Breast epithelium (tissue), 4 donors: ENCODE data around the gene MEOX1. TPM values are rescaled to one million over a fixed set of nuclear protein-coding genes. Genes with fewer than 3 reads are reported as not detected.

Source experiments
- DNase-seq, 2 donors: peaks; one replicate each; pipeline ENCODE4 v3.0.0-alpha.2; 2019; ENCODE audit warnings: low spot score in 2 of 2
- H3K27ac ChIP-seq, 2 donors: fragments of 200-600 bp; sonication (generic) in 1 of 2; one replicate each; pipeline ENCODE4 v1.5.1; 2016 to 2019; ENCODE audit warnings: mild to moderate bottlenecking in 1 of 2
- H3K27me3 ChIP-seq, 2 donors: fragments of 200-600 bp; sonication (generic) in 1 of 2; one replicate each; pipeline versions ENCODE4 v1.5.1 to v1.6.0; 2017 to 2019; ENCODE audit warnings: control low read depth in 1 of 2, mild to moderate bottlenecking in 1 of 2
- H3K36me3 ChIP-seq: fragments of 200-600 bp; one replicate; pipeline ENCODE4 v1.5.1; 2019
- H3K4me1 ChIP-seq, 2 donors: fragments of 200-600 bp; sonication (generic); one replicate each; pipeline ENCODE4 v1.5.1; 2016 to 2019; ENCODE audit warnings: control low read depth in 1 of 2
- H3K4me3 ChIP-seq, 3 donors: fragments of 200-600 bp; sonication (generic); 1 replicate in 2 of 3; 2 replicates in 1 of 3; pipeline ENCODE4 v1.5.1; 2016 to 2019; ENCODE audit warnings: mild to moderate bottlenecking in 3 of 3, moderate library complexity in 2 of 3
- H3K9me3 ChIP-seq, 2 donors: fragments of 200-600 bp; sonication (generic) in 1 of 2; one replicate each; pipeline ENCODE4 v1.5.1; 2016 to 2019; ENCODE audit warnings: control low read depth in 1 of 2
- POLR2A ChIP-seq: fragments of 450-650 bp; IDR thresholded peaks from one replicate; pipeline ENCODE4 v1.6.1; 2016; ENCODE audit warnings: antibody characterized with exemption, mild to moderate bottlenecking, moderate library complexity
- POLR2AphosphoS5 ChIP-seq, 3 donors: sonication (generic); formaldehyde crosslinking; IDR thresholded peaks; one replicate each; pipeline ENCODE4 v1.6.1; 2017; ENCODE audit warnings: antibody characterized with exemption in 3 of 3
- intact Hi-C: fragments of 100-400 bp; cut with DNase I; formaldehyde crosslinking; loops from one replicate; pipeline ENCODE4 v1.15.1; 2023; ENCODE audit warnings: low total_unique reads
- total RNA-seq, 3 donors: library from RNA; depleted of rRNA; stranded (reverse); fragments of >200 nt; gene quantifications; one replicate each; pipeline ENCODE4 v1.1.0, GENCODE V29; 2016
- TF ChIP-seq, protein P1 (sequence below), 3 donors: fragments of 450-650 bp; IDR thresholded peaks; one replicate each; pipeline ENCODE4 v1.5.1; 2016 to 2017; ENCODE audit warnings: antibody characterized with exemption in 3 of 3, mild to moderate bottlenecking in 3 of 3, moderate library complexity in 3 of 3

MEOX1 gene
- total RNA-seq, 3 donors from 2014 or later: 2.6 to 11.0 (median 10.5) TPM

GRCh38 chr17:43663383-43663782 is 1.7 kb upstream of the MEOX1 start:
- intact Hi-C loops: no loop called here
- Histone ChIP-seq H3K36me3 (no peaks in the 10 kb centered on the region), H3K4me1 (peaks cover 0 to 3% of the 10 kb centered on the region in 2 donors), H3K27ac (peak overlapping the region in 1 of 2 donors; percentile 7), H3K9me3 (no peaks in the 10 kb centered on the region), H3K27me3 (no peaks in the 10 kb centered on the region), H3K4me3 (no peak overlapping the region)
- DNase-seq: no peak
- TF ChIP-seq POLR2AphosphoS5 (IDR thresholded peaks at IDR 0.05) (no peak), POLR2A (no peak)
- TF ChIP-seq, protein P1, sequence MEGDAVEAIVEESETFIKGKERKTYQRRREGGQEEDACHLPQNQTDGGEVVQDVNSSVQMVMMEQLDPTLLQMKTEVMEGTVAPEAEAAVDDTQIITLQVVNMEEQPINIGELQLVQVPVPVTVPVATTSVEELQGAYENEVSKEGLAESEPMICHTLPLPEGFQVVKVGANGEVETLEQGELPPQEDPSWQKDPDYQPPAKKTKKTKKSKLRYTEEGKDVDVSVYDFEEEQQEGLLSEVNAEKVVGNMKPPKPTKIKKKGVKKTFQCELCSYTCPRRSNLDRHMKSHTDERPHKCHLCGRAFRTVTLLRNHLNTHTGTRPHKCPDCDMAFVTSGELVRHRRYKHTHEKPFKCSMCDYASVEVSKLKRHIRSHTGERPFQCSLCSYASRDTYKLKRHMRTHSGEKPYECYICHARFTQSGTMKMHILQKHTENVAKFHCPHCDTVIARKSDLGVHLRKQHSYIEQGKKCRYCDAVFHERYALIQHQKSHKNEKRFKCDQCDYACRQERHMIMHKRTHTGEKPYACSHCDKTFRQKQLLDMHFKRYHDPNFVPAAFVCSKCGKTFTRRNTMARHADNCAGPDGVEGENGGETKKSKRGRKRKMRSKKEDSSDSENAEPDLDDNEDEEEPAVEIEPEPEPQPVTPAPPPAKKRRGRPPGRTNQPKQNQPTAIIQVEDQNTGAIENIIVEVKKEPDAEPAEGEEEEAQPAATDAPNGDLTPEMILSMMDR (IDR thresholded peaks at IDR 0.05): no peak

GRCh38 chr17:43662413-43663141 is 855 bp upstream of the MEOX1 start:
- Histone ChIP-seq H3K27ac (peak overlapping the region in 1 of 2 donors; percentile 7), H3K4me1 (peaks cover 0 to 3% of the 10 kb centered on the region in 2 donors)

DNA sequence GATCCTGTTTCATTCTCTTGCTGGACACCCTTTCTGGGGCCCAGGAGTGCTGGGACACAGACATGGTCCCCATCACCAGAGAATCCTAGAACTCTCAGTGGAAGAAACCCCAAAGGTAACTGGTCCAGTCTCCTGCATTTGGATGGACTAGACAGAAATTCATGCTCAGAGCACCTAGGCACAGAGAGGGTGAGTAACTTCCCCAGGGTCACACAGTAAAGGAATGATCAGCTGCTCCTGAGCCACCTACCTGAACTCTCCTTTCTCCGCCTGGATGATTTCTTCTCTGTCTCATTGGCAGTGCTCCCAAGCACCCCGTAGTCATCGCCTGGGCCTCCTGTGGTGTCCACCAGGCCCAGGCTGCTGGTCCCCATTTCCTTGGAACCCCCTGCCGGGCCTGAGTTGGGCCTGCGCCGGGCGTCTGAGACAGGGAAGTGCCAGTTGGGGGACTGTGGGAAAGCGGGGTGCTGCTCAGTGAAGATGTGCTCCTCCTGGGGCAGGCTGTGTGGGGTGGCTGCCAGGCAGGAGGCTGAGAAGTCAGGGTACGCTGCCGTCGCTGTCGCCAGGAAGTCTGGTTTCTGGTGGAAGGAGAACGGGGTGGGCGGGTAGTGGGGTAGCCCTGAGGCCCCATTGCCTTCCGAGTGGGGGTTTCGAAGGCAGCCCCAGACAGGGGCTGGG is 767 bp downstream of the MEOX1 start:
- H3K4me1 ChIP-seq: peaks cover 0 to 3% of the 10 kb centered on the region in 2 donors
- H3K4me3 ChIP-seq: peak overlapping the region; percentile 14 to 51 (median 25)
- no peaks in the 10 kb centered on the region for H3K36me3 ChIP-seq
- H3K27ac ChIP-seq: peak overlapping the region; percentile 3 to 74
- DNase-seq: no peak
- H3K27me3 ChIP-seq: no peaks in the 10 kb centered on the region
- no peaks in the 10 kb centered on the region for H3K9me3 ChIP-seq
- intact Hi-C loops: no loop called here
- TF ChIP-seq POLR2A (no peak), POLR2AphosphoS5 (IDR thresholded peaks at IDR 0.05) (no peak)
- TF ChIP-seq, protein P1 (IDR thresholded peaks at IDR 0.05): no peak

More at GRCh38 chr17:43662413-43663141, 855 bp upstream of the MEOX1 start:
- Histone ChIP-seq H3K4me3 (no peak overlapping the region), H3K27me3 (no peaks in the 10 kb centered on the region), H3K9me3 (no peaks in the 10 kb centered on the region), H3K36me3 (no peaks in the 10 kb centered on the region)
- TF ChIP-seq, protein P1 (IDR thresholded peaks at IDR 0.05): no peak
- no peak for TF ChIP-seq POLR2AphosphoS5 (IDR thresholded peaks at IDR 0.05)
- TF ChIP-seq POLR2A: no peak
- intact Hi-C loops: no loop called here
- DNase-seq: no peak

DNA sequence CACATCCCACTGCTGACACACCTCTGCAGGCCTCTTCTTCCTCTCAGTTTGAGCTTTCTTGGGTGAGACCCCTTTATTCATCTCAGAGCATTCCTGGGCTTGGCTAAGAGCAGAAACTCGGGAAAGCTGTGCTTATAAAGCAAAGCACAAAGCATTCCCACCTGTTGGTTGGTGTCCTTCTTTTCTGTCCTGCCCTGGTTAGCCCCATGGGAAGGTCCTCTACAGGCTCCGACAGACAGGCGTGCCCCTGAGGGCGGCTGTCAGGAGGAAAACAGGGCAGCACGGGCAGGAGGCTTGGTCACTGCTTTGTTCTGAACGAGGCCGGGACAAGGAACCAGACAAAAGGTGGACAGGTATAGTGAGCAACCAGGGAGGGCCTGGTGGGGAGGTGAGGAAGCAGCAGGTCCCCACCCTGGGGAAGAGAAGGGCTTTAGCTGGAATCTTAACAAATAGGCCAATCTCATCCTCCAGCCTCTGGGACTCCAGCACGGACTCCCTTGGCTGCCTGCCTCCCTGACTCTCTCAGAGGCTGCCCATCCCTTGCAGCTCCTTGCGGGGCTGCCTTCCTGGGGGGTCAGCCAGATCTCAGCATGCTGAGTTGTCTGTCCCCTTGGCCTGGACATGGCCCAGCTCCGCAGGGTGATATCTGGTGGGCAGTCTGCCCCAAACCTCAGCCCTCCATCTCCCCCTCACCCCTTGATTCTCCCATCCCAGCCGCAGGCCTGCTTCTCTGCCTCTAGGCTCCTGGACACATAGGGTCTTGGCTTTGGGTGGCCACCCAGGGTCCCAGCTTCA is 1.7 kb downstream of the MEOX1 start:
- Histone ChIP-seq H3K9me3 (no peaks in the 10 kb centered on the region), H3K36me3 (no peaks in the 10 kb centered on the region), H3K4me3 (peak overlapping the region; percentile 14 to 51 (median 25)), H3K27ac (peak overlapping the region in 1 of 2 donors; percentile 74), H3K27me3 (no peaks in the 10 kb centered on the region), H3K4me1 (peaks cover 0 to 3% of the 10 kb centered on the region in 2 donors)
- intact Hi-C loops: no loop called here
- DNase-seq: no peak
- TF ChIP-seq POLR2A (no peak), POLR2AphosphoS5 (IDR thresholded peaks at IDR 0.05) (no peak)
- TF ChIP-seq, protein P1 (IDR thresholded peaks at IDR 0.05): no peak
